Measurements from ENCODE around the gene ZBTB43. TPM values are rescaled to one million over a fixed set of nuclear protein-coding genes. Genes with fewer than 3 reads are reported as not detected.

ZBTB43 gene, protein sequence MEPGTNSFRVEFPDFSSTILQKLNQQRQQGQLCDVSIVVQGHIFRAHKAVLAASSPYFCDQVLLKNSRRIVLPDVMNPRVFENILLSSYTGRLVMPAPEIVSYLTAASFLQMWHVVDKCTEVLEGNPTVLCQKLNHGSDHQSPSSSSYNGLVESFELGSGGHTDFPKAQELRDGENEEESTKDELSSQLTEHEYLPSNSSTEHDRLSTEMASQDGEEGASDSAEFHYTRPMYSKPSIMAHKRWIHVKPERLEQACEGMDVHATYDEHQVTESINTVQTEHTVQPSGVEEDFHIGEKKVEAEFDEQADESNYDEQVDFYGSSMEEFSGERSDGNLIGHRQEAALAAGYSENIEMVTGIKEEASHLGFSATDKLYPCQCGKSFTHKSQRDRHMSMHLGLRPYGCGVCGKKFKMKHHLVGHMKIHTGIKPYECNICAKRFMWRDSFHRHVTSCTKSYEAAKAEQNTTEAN
- total RNA-seq, result 22.6 and 25.4 TPM in 2 replicates

DNA sequence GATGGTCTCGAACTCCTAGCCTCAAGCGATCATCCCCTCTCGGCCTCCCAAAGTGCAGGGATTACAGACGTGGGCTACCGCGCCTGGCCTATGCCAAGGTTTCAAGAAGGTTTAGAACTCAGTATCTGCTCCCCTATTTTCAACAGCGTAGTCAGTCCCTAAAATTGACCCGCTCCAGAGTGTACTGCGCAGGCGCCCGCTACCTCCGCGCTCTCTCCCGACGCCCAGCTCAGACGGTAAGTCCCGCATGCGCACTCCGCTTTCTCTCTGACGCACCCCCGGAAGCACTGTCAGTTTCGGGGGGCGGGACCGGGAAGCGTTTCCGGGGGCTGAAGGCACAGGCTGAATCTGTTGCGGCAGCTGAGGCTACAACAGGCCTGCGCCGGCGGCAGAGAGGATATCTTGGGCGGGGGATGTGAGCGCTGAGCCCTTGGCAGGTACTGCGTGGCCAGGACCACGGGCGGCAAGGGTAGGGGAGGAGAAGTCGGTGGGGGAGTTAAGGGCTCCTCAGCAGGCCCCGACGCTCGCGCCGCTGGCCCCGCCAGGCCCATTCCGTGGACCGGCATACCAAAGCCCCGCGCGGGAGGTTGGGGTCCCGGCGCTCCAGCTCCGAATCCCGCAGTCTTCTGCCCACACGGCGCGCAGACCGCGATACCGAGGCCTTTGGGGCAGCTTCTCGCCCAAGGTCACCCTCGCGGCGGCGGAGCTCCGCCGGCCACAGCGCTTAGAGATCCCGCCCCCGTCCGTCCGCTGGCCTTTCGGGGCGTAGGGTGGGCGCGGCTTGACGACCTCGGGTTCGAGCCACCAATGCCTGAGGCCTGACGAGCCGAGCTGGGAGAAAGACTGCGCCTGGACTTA is at the start of gene ZBTB43:
Gene ZBTB43 (plus strand): TSS at position 345 of the 858 bp plus-strand sequence. CDS start 27,470 bp downstream, outside the sequence.

DNA sequence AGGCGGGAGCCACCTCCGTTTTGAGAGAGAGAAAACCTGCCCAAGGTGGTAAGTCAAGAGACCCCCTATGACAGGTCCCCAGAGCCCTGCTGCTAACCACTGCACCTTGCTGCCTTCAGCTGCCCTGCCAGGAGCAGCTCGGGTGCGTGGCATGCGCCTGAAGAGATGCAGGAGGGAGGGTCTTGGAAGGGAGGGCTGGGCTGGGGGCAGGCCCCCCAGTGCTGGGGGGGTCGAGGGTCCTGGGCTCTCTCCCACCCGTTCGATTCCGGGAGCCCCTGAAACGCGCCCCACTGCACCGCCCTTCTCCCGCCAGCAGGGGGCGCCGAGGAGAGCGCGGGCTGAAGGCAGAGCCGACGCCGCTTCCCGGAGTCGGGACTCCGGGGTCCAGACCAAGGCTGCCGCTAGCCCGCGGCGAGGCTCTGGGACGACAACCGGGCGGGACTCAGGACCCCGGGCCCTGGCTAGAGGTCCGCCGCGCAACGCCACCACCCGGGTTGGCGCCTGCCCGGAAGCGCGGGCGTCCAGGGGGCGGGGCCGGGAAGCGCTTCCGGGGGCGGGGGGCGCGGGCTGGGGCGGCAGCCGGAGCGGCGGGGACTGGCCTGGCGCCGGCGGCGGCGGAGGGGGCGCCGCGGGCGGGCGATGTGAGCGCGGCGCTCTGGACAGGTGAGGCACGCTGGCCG is 55.4 kb downstream of the ZBTB43 start, which contains the start of gene ZBTB34:
Gene ZBTB34 (plus strand): TSS at position 563 of the 680 bp plus-strand sequence. CDS start 18,761 bp downstream, outside the sequence.

Other genes starting within 250 kb of the ZBTB43 start
- 2.9 and 5.4 TPM in 2 replicates for gene LMX1B, start 191.1 kb upstream of the ZBTB43 start, total RNA-seq
- gene ZBTB34, start 55.6 kb downstream of the ZBTB43 start, total RNA-seq, result 8.9 and 10.4 TPM in 2 replicates
- 3.6 and 4.1 TPM in 2 replicates for gene RALGPS1, start 109.7 kb downstream of the ZBTB43 start, total RNA-seq

Measured in articular chondrocyte of knee joint (primary cell).